Measurements from ENCODE around the gene EPS15. TPM values are rescaled to one million over a fixed set of nuclear protein-coding genes. Genes with fewer than 3 reads are reported as not detected.

Gene EPS15
- total and polyA plus RNA-seq, 10 of the 15 experiments (the other 5 are each of a cell fraction or from before 2014, with no cell fraction given) = 24.7 to 87.8 (median 56.3) TPM

DNA sequence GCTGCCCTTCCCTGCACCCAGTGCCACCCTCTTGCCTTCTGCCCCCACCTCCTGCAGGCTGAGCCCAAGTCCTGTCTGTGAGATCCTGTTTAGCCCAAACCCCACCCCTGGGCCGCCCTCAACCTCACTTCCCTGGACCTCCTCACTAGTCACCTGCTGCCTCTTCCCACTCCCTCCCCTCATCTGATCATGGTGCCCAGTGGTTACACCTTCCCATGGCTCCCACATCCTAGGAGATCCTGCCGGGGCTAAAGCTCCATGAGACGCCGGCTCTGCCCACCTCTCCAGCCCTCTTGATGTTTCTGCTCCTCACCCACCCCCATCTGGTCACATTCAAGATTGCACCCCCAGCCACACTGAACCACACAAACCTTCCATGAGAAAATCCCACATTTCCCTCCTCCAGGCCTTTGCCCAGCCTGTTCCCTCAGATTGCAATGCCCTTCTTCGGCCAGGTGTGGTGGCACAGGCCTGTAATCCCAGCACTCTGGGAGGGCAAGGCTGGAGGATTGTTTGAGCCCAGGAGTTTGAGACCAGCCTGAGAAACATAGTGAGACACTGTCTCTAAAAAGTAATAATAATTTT, 205.7 kb downstream of the EPS15 start:
- H2AFZ ChIP-seq (ENCODE audit: control insufficient read depth, low read depth, low read length) = no peak overlapping the region
- POLR2A ChIA-PET = no interaction called here

DNA sequence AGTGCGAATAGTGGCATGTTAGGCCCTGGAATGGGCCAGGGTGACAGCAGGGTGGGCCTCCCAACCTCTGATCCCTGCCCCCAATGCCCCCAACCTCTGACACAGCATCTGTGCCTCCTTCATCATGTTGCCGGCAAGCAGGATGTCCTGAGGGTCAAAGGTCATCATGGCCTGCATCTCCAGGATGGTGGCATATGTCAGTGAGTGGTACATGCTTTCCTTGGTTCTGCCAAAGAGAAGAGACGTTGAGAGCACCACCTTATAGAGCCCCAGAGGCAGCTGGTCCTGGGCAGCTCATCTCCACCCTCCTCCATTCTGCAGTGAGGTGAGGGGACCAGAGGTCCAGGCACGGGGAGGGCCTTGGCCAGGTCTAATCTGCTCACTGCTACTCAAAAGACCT, 206.3 kb downstream of the EPS15 start:
- SMC1A ChIA-PET (ENCODE audit: uncharacterized antibody, unreplicated experiment) = interaction anchor here (1.0 kb wide), 1 partner anchor 93 kb away, joined by 4 read pairs; no protein-coding TSS in a partner anchor
- no TSS peak for BruUV-seq (replicated peaks)
- POLR2A ChIA-PET = no interaction called here
- intact Hi-C loops (cut with micrococcal nuclease; ENCODE audit: unreplicated experiment) = no loop called here
- H3K9me3 ChIP-seq (replicated peaks; ENCODE audit: control insufficient read depth, insufficient read depth, low read length) = no peaks in the 10 kb centered on the region
- ATAC-seq = no peak
- CTCF ChIA-PET = interaction anchor here (1.0 to 1.8 kb wide), 4 partner anchors 16 to 253 kb away, joined by 3 to 6 read pairs (median 3); no protein-coding TSS in a partner anchor
- H3K9ac ChIP-seq (ENCODE audit: control insufficient read depth, insufficient read depth, low read length) = no peak overlapping the region
- in situ Hi-C loops (cut with MboI) = no loop called here
- no peaks in the 10 kb centered on the region for H4K20me1 ChIP-seq (ENCODE audit: control insufficient read depth, insufficient read depth)
- H3K4me2 ChIP-seq (ENCODE audit: control insufficient read depth, insufficient read depth) = no peak overlapping the region
- DNase-seq (ENCODE audit: low read depth, low spot score) = no peak
- WGBS (ENCODE audit: insufficient coverage, insufficient replicate concordance, low lambda C conversion rate, missing lambda C conversion rate) = 73% methylated on average over 4 of the region's 4 CpGs
- no peaks in the 10 kb centered on the region for H3K36me3 ChIP-seq (ENCODE audit: control insufficient read depth in 2 of 2, insufficient read depth in 2 of 2, low read length in 1 of 2)
- H3K79me2 ChIP-seq (ENCODE audit: control insufficient read depth, insufficient read depth, low read length) = no peaks in the 10 kb centered on the region
- H3K4me3 ChIP-seq = no peak overlapping the region
- RAD21 ChIA-PET (ENCODE audit: unreplicated experiment) = no interaction called here
- H3K27ac ChIP-seq (ENCODE audit: control insufficient read depth, insufficient read depth) = no peak overlapping the region
- no peak for FAIRE-seq
- H3K27me3 ChIP-seq (replicated peaks in 1 of 2; ENCODE audit: control insufficient read depth in 2 of 2, insufficient read depth in 2 of 2, low read length in 1 of 2) = no peaks in the 10 kb centered on the region
- H3K4me1 ChIP-seq (ENCODE audit: control insufficient read depth, insufficient read depth, low read length) = 0 out of 2 replicates have a peak, but pooled peaks cover 3% of the 10 kb centered on the region
- H2AFZ ChIP-seq (ENCODE audit: control insufficient read depth, low read depth, low read length) = no peak overlapping the region
- TF ChIP-seq EP300 (IDR thresholded peaks at IDR 0.05; ENCODE audit: borderline replicate concordance in 1 of 2, control insufficient read depth in 1 of 2, low read depth in 2 of 2, low read length in 2 of 2) (no peak), WRNIP1 (IDR thresholded peaks at IDR 0.05; ENCODE audit: borderline replicate concordance, low read depth, low read length) (no peak), NBN (IDR thresholded peaks at IDR 0.05) (no peak)
- TF ChIP-seq, protein P1, sequence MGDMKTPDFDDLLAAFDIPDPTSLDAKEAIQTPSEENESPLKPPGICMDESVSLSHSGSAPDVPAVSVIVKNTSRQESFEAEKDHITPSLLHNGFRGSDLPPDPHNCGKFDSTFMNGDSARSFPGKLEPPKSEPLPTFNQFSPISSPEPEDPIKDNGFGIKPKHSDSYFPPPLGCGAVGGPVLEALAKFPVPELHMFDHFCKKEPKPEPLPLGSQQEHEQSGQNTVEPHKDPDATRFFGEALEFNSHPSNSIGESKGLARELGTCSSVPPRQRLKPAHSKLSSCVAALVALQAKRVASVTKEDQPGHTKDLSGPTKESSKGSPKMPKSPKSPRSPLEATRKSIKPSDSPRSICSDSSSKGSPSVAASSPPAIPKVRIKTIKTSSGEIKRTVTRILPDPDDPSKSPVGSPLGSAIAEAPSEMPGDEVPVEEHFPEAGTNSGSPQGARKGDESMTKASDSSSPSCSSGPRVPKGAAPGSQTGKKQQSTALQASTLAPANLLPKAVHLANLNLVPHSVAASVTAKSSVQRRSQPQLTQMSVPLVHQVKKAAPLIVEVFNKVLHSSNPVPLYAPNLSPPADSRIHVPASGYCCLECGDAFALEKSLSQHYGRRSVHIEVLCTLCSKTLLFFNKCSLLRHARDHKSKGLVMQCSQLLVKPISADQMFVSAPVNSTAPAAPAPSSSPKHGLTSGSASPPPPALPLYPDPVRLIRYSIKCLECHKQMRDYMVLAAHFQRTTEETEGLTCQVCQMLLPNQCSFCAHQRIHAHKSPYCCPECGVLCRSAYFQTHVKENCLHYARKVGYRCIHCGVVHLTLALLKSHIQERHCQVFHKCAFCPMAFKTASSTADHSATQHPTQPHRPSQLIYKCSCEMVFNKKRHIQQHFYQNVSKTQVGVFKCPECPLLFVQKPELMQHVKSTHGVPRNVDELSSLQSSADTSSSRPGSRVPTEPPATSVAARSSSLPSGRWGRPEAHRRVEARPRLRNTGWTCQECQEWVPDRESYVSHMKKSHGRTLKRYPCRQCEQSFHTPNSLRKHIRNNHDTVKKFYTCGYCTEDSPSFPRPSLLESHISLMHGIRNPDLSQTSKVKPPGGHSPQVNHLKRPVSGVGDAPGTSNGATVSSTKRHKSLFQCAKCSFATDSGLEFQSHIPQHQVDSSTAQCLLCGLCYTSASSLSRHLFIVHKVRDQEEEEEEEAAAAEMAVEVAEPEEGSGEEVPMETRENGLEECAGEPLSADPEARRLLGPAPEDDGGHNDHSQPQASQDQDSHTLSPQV (IDR thresholded peaks at IDR 0.05) = no peak
- TF ChIP-seq, protein P2, sequence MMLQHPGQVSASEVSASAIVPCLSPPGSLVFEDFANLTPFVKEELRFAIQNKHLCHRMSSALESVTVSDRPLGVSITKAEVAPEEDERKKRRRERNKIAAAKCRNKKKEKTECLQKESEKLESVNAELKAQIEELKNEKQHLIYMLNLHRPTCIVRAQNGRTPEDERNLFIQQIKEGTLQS (IDR thresholded peaks at IDR 0.05; ENCODE audit: borderline replicate concordance, extremely low read depth, low read depth, low read length) = no peak

More for the DNA sequence above, 205.7 kb downstream of the EPS15 start:
- in situ Hi-C loops (cut with MboI) (no loop called here), intact Hi-C loops (cut with micrococcal nuclease; ENCODE audit: unreplicated experiment) (no loop called here)
- H3K27ac ChIP-seq (ENCODE audit: control insufficient read depth, insufficient read depth) = no peak overlapping the region
- no peaks in the 10 kb centered on the region for H3K79me2 ChIP-seq (ENCODE audit: control insufficient read depth, insufficient read depth, low read length)
- H3K4me3 ChIP-seq = no peak overlapping the region
- no peak overlapping the region for H3K4me2 ChIP-seq (ENCODE audit: control insufficient read depth, insufficient read depth)
- no peaks in the 10 kb centered on the region for H3K27me3 ChIP-seq (replicated peaks in 1 of 2; ENCODE audit: control insufficient read depth in 2 of 2, insufficient read depth in 2 of 2, low read length in 1 of 2)
- no peak for DNase-seq (ENCODE audit: low read depth, low spot score)
- H3K4me1 ChIP-seq (ENCODE audit: control insufficient read depth, insufficient read depth, low read length) = 0 out of 2 replicates have a peak, but pooled peaks cover 3% of the 10 kb centered on the region
- WGBS (ENCODE audit: insufficient coverage, insufficient replicate concordance, low lambda C conversion rate, missing lambda C conversion rate) = 75% methylated on average over 5 of the region's 5 CpGs
- H3K36me3 ChIP-seq (ENCODE audit: control insufficient read depth in 2 of 2, insufficient read depth in 2 of 2, low read length in 1 of 2) = no peaks in the 10 kb centered on the region; a peak in 1 of 4 replicates
- BruUV-seq (replicated peaks) = no TSS peak
- H3K9me3 ChIP-seq (replicated peaks; ENCODE audit: control insufficient read depth, insufficient read depth, low read length) = no peaks in the 10 kb centered on the region
- ChIA-PET RAD21 (ENCODE audit: unreplicated experiment) (no interaction called here), SMC1A (ENCODE audit: uncharacterized antibody, unreplicated experiment) (no interaction called here), CTCF (interaction anchor here (1.5 to 1.8 kb wide), 2 partner anchors 16 to 221 kb away, joined by 3 to 6 read pairs; no protein-coding TSS in a partner anchor)
- TF ChIP-seq, protein P3, sequence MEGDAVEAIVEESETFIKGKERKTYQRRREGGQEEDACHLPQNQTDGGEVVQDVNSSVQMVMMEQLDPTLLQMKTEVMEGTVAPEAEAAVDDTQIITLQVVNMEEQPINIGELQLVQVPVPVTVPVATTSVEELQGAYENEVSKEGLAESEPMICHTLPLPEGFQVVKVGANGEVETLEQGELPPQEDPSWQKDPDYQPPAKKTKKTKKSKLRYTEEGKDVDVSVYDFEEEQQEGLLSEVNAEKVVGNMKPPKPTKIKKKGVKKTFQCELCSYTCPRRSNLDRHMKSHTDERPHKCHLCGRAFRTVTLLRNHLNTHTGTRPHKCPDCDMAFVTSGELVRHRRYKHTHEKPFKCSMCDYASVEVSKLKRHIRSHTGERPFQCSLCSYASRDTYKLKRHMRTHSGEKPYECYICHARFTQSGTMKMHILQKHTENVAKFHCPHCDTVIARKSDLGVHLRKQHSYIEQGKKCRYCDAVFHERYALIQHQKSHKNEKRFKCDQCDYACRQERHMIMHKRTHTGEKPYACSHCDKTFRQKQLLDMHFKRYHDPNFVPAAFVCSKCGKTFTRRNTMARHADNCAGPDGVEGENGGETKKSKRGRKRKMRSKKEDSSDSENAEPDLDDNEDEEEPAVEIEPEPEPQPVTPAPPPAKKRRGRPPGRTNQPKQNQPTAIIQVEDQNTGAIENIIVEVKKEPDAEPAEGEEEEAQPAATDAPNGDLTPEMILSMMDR (IDR thresholded peaks at IDR 0.05 in 2 of 3, conservative IDR thresholded peaks at IDR 0.05 in 1 of 3; ENCODE audit: control insufficient read depth in 2 of 3, extremely low read depth in 1 of 3, insufficient read depth in 1 of 3, low read depth in 3 of 3, low read length in 3 of 3) = peak in 2 of 3 experiments; percentile 16 to 27; a peak in 1 of 6 replicates
- TF ChIP-seq ZNF217 (IDR thresholded peaks at IDR 0.05) = no peak
- peak; percentile 26; the same call in 2 of the 3 replicates for ATAC-seq
- FAIRE-seq = no peak
- no peaks in the 10 kb centered on the region for H4K20me1 ChIP-seq (ENCODE audit: control insufficient read depth, insufficient read depth)
- H3K9ac ChIP-seq (ENCODE audit: control insufficient read depth, insufficient read depth, low read length) = no peak overlapping the region
